ENCODE measurements around the gene MAP1B.

MAP1B gene

GRCh38 chr5:72231991-72232703, 124.9 kb downstream of the MAP1B start:
- DNase-seq, result no peak

- no peak for DNase-seq
These were observed 125.6 kb downstream of the MAP1B start for GRCh38 chr5:72232838-72233237.

- DNase-seq, result no peak
These were observed 126.6 kb downstream of the MAP1B start for GRCh38 chr5:72233835-72234234.

GRCh38 chr5:72234265-72234700, 127.0 kb downstream of the MAP1B start:
- DNase-seq, result no peak

GRCh38 chr5:72234868-72235267, 127.6 kb downstream of the MAP1B start:
- DNase-seq, result no peak

- DNase-seq, result no peak
These were observed 128.4 kb downstream of the MAP1B start for GRCh38 chr5:72235725-72236124.

GRCh38 chr5:72237415-72237814, 130.1 kb downstream of the MAP1B start:
- no peak for DNase-seq

- DNase-seq, result no peak
These were observed 130.6 kb downstream of the MAP1B start for GRCh38 chr5:72237879-72238278.

GRCh38 chr5:72238712-72239445, 131.6 kb downstream of the MAP1B start:
- no peak for DNase-seq

GRCh38 chr5:72241346-72242003, 134.2 kb downstream of the MAP1B start:
- DNase-seq, result no peak

GRCh38 chr5:72242796-72243475, 135.7 kb downstream of the MAP1B start:
- DNase-seq, result no peak

GRCh38 chr5:72243706-72244105, 136.4 kb downstream of the MAP1B start:
- DNase-seq, result no peak

- no peak for DNase-seq
These were observed 137.6 kb downstream of the MAP1B start for GRCh38 chr5:72244862-72245371.

GRCh38 chr5:72245546-72245945, 138.3 kb downstream of the MAP1B start:
- no peak for DNase-seq

GRCh38 chr5:72245951-72246532, 138.8 kb downstream of the MAP1B start:
- no peak for DNase-seq

- DNase-seq, result no peak
These were observed 139.7 kb downstream of the MAP1B start for GRCh38 chr5:72246954-72247442.

GRCh38 chr5:72248410-72248981, 141.2 kb downstream of the MAP1B start:
- DNase-seq, result no peak

GRCh38 chr5:72251386-72251785, 144.1 kb downstream of the MAP1B start:
- no peak for DNase-seq

GRCh38 chr5:72252008-72252407, 144.7 kb downstream of the MAP1B start:
- DNase-seq, result no peak

- DNase-seq, result no peak
These were observed 145.4 kb downstream of the MAP1B start for GRCh38 chr5:72252574-72253155.

- no peak for DNase-seq
These were observed 148.0 kb downstream of the MAP1B start for GRCh38 chr5:72255237-72255636.

GRCh38 chr5:72255670-72256069, 148.4 kb downstream of the MAP1B start:
- no peak for DNase-seq

All from activated CD4-positive, CD25-positive, alpha-beta regulatory T cell (primary cell).